Duodenal mucosa (tissue), 2 donors: Measurements from ENCODE around the gene MAPK1.
"Not testable (repeated sequence)": the region's sequence is repeated elsewhere in the genome, so short reads cannot be mapped to it uniquely, and the experiment has no call there.

Experiments
- H3K27ac ChIP-seq: one replicate; pipeline ENCODE4 v1.7.0; 2013; ENCODE audit warnings: low read depth, low read length
- H3K27me3 ChIP-seq, 2 donors: one replicate each; pipeline ENCODE4 v1.7.0; 2013; ENCODE audit warnings: low read length in 2 of 2, control low read depth in 1 of 2; ENCODE audit not compliant: insufficient read depth in 2 of 2, control insufficient read depth in 1 of 2
- H3K36me3 ChIP-seq, 2 donors: one replicate each; pipeline ENCODE4 v1.7.0; 2013; ENCODE audit warnings: low read length in 2 of 2, control low read depth in 1 of 2; ENCODE audit not compliant: insufficient read depth in 2 of 2, control insufficient read depth in 1 of 2
- H3K4me1 ChIP-seq, 2 donors: one replicate each; pipeline ENCODE4 v1.7.0; 2013; ENCODE audit warnings: low read length in 2 of 2, control low read depth in 1 of 2; ENCODE audit not compliant: insufficient read depth in 2 of 2, control insufficient read depth in 1 of 2
- H3K4me3 ChIP-seq, 2 donors: one replicate each; pipeline ENCODE4 v1.7.0; 2013; ENCODE audit warnings: low read length in 2 of 2, low read depth in 1 of 2
- H3K9ac ChIP-seq, 2 donors: one replicate each; pipeline ENCODE4 v1.7.0; 2013; ENCODE audit warnings: low read length in 2 of 2, low read depth in 1 of 2
- H3K9me3 ChIP-seq, 2 donors: one replicate each; pipeline ENCODE4 v1.7.0; 2013; ENCODE audit warnings: low read length in 2 of 2, control low read depth in 1 of 2; ENCODE audit not compliant: control insufficient read depth in 1 of 2

MAPK1 gene

DNA sequence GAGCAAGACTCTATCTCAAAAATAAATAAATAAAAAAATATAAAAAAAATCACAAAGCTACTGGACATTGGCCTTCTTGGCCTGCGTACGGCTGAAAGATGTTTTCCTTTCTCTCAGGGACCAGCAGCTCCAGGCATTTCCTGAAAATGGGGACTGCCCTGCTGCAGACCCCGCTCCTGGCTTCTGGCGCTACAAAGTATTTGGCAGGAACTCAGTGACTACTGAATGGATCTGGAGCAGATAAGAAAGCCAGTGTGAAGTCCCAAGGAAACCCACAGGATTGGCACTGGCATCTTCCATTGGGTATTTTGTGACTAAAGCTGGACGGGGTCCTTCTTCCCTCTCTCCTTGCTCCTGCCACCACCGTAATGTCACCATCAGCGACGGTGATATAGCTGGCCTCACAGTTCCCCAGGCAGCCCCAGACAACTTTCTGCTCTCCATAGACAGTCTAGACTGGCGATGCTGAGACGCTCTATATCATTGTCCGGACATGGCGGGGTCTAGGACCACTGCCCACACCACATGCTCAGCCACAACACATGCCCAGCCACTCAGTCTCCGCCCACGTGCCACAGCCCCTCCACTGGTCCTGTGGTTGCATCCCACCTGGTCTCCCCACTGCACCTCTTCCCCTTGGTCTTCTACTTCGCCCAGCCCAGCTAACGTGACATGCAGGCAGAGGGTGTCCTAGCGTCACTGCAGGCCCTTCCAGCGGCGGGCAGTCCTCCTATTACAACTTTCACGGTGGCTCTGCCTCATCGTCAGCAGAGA, 109.2 kb downstream of the MAPK1 start:
- no peak overlapping the region for H3K9ac ChIP-seq
- H3K9me3 ChIP-seq = no peaks in the 10 kb centered on the region
- H3K36me3 ChIP-seq = peaks cover 26 to 48% of the 10 kb centered on the region in 2 donors
- no peak overlapping the region for H3K27ac ChIP-seq
- no peaks in the 10 kb centered on the region for H3K27me3 ChIP-seq
- H3K4me3 ChIP-seq = no peak overlapping the region
- H3K4me1 ChIP-seq = peaks cover 7 to 19% of the 10 kb centered on the region in 2 donors

DNA sequence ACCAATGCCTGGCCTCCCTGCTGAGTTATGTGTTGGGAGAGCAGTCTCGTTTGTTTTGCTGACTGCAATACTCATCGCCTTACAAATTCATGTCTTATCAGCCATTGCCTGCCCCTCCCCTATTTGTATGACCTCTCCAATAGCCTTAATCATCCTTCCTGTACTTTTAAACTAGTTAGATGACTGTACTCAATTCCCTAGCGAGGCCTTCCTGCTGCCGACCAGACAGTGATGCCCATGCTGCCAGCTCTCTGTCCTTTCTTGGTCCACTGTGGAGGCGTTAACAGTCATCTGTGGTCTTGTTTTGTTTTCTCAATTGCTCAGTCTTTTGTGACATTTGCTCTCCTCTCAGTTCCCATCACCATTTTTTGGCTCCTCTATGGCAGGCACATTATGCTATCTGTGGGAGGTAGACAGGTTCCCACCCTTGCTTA, 111.6 kb downstream of the MAPK1 start:
- H3K27me3 ChIP-seq = no peaks in the 10 kb centered on the region
- H3K27ac ChIP-seq = no peak overlapping the region
- no peak overlapping the region for H3K9ac ChIP-seq
- H3K4me1 ChIP-seq = peaks cover 7 to 19% of the 10 kb centered on the region in 2 donors
- peaks cover 11 to 32% of the 10 kb centered on the region in 2 donors for H3K36me3 ChIP-seq
- no peak overlapping the region for H3K4me3 ChIP-seq
- H3K9me3 ChIP-seq = no peaks in the 10 kb centered on the region

DNA sequence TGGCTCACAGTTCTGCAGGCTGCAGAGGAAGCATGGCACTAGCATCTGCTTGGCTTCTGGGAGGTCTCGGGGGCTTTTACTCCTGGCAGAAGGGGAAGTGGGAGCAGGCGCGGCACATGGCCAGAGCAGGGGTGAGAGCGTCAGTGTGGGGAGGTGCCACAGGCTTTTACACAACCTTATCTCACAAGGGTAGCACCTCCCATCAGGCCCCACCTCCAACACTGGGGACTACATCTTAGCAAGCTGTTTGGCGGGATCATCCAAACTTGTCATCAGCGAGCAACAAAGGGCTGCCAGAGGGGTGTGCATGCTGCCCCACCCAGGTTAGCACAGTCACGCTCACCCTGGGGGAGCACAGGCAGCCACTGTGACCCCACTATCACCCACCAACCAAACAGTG, 112.9 kb downstream of the MAPK1 start:
- no peak overlapping the region for H3K27ac ChIP-seq
- H3K36me3 ChIP-seq = peaks cover 5 to 22% of the 10 kb centered on the region in 2 donors

DNA sequence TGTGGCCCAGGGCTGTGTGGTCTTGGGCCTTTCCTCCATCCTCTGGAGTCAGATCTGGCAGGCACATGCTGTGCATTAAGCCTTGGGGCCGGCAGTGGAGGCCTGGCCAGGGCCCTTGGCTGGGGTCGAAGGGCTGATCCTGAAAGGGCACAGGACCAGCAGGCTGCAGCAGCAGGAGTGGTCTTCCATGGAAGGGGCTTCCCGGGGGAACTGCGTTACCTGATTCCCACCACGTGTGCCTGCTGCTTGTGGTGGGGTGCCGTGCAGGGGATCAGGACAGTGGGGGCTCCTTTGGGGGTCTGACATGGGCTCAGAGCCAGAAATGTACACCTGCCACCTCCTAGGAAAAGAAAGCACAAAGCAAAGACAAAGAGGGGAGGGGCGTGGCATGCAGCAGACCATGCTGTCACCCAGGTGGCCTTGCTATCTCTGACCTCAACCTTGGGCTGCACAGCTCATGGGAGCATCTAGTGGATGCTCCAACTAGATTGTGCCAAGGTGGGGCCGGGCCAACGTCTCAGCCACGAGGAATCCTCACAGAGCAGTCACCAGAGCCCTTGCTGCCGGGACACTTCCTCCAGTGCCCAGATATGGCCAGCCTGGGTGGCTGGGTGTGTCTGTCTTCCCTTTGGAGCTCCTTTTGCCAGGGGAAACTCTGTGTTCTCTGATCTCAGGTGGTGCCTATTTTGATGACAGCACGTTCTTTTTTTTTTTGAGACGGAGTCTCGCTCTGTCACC, 113.9 kb downstream of the MAPK1 start:
- no peak overlapping the region for H3K9ac ChIP-seq
- no peaks in the 10 kb centered on the region for H3K9me3 ChIP-seq
- no peaks in the 10 kb centered on the region for H3K27me3 ChIP-seq
- H3K36me3 ChIP-seq = peaks cover 5 to 14% of the 10 kb centered on the region in 2 donors
- peaks cover 7 to 19% of the 10 kb centered on the region in 2 donors for H3K4me1 ChIP-seq
- no peak overlapping the region for H3K4me3 ChIP-seq
- H3K27ac ChIP-seq = no peak overlapping the region

More for the DNA sequence above, 112.9 kb downstream of the MAPK1 start:
- Histone ChIP-seq H3K9me3 (no peaks in the 10 kb centered on the region), H3K4me3 (peak overlapping the region in 1 of 2 donors; percentile 22), H3K27me3 (no peaks in the 10 kb centered on the region), H3K4me1 (peaks cover 7 to 19% of the 10 kb centered on the region in 2 donors), H3K9ac (no peak overlapping the region)

DNA sequence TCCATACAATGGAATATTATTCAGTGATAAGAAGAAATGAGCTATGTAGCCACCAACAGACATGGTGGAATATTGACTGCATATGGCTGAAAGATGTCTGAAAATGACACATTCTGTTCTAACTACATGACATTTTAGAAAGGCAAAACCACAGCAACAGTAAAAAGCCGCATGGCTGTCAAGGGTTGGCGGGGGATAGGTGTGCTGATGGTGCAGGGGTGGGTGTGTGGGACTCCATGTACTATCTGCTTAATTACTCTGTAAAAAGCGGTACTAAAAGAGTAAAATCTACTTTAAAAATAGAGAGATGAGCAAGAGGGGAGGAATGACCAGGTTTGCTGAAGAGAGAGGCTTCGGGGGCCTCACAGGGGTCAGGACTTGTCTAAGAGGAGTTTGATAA, 115.2 kb downstream of the MAPK1 start:
- Histone ChIP-seq H3K9ac (no peak overlapping the region), H3K9me3 (no peaks in the 10 kb centered on the region), H3K4me3 (no peak overlapping the region), H3K27ac (no peak overlapping the region), H3K36me3 (peaks cover 1 to 7% of the 10 kb centered on the region in 2 donors), H3K27me3 (no peaks in the 10 kb centered on the region), H3K4me1 (peaks cover 7 to 19% of the 10 kb centered on the region in 2 donors)

DNA sequence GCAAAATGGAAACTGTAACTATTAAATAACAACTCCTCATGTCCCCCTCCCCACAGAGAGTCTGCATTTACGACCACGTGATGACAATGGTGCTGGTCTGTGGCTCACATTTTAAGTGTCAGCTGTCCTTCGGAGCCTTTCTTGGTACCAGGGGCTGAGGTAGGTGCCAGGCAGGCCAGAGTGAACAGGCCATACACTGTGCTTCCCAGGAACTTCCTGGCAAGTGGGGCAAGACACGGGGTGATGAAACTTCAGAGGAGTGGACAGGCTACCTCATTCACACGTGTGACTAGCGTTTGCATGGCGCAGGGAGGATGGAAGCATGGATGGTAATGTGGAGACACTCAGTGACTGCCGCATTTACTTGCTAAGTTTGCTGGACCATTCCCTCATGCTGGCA, 121.5 kb downstream of the MAPK1 start:
- Histone ChIP-seq H3K27me3 (no peaks in the 10 kb centered on the region), H3K27ac (no peak overlapping the region), H3K4me1 (no peaks in the 10 kb centered on the region)

DNA sequence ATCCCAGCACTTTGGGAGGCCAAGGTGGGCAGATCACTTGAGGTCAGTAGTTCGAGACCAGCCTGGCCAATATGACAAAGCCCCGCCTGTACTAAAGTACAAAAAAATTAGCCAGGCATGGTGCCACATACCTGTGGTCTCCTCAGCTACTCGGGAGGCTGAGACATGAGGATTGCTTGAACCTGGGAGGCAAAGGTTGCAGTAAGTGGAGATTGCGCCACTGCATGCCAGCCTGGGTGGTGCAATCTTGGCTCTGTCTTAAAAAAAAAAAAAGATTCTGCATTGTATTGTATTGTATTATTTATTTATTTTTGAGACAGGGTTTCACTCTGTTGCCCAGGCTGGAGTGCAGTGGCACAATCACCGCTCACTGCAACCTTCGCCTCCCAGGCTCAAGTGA, 122.5 kb downstream of the MAPK1 start:
- H3K27ac ChIP-seq, H3K9me3 ChIP-seq: not testable (repeated sequence)

More for the DNA sequence above, 121.5 kb downstream of the MAPK1 start:
- Histone ChIP-seq H3K9ac (no peak overlapping the region), H3K9me3 (no peaks in the 10 kb centered on the region), H3K4me3 (no peak overlapping the region), H3K36me3 (no peaks in the 10 kb centered on the region)

DNA sequence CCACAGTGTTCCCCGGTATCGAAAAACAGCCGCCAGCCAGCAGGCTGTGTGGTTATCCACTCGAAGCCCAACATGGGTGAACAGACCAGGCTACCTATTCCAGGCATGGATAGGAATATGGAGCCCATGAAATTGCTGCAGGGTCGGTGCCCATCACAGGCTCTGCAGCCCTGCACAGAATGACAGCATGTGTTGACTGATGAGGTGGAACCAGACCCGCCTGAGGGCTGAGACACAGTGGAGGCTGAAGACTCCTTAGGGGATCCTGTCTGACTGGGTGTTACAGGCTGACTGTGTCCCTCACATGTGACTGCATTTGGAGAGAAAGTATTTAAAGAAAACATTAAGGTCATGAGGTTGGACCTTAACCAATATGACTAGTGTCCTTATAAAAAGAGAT, 125.7 kb downstream of the MAPK1 start:
- no peak overlapping the region for H3K4me3 ChIP-seq
- H3K9ac ChIP-seq = no peak overlapping the region
- H3K4me1 ChIP-seq = no peaks in the 10 kb centered on the region
- H3K9me3 ChIP-seq = no peaks in the 10 kb centered on the region
- no peak overlapping the region for H3K27ac ChIP-seq
- no peaks in the 10 kb centered on the region for H3K27me3 ChIP-seq
- H3K36me3 ChIP-seq = no peaks in the 10 kb centered on the region

More for the DNA sequence above, 122.5 kb downstream of the MAPK1 start:
- H3K9ac ChIP-seq, H3K36me3 ChIP-seq, H3K4me1 ChIP-seq, H3K4me3 ChIP-seq, H3K27me3 ChIP-seq: not testable (repeated sequence)

DNA sequence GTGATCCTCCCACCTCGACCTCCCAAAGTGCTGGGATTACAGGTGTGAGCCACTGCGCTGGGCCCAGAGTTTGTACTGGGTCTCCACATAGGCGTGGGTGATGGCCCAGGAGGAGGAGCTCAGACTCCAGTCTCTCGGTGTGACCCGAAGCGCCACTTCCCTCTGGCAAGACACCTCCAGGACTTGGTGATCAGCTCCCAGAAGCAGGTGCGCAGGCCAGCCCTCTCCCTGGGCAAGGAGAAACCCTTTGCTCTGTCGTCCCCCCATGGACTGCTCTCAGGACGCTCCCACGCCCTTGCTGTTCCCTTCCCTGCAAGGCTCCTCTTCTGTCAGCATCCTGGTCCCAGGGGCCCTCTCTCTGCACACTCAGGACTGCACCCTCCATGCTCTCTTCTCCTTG, 126.4 kb downstream of the MAPK1 start:
- H3K9ac ChIP-seq = no peak overlapping the region
- H3K36me3 ChIP-seq = no peaks in the 10 kb centered on the region
- H3K27ac ChIP-seq = no peak overlapping the region
- H3K9me3 ChIP-seq = no peaks in the 10 kb centered on the region
- no peak overlapping the region for H3K4me3 ChIP-seq
- no peaks in the 10 kb centered on the region for H3K27me3 ChIP-seq
- H3K4me1 ChIP-seq = no peaks in the 10 kb centered on the region

DNA sequence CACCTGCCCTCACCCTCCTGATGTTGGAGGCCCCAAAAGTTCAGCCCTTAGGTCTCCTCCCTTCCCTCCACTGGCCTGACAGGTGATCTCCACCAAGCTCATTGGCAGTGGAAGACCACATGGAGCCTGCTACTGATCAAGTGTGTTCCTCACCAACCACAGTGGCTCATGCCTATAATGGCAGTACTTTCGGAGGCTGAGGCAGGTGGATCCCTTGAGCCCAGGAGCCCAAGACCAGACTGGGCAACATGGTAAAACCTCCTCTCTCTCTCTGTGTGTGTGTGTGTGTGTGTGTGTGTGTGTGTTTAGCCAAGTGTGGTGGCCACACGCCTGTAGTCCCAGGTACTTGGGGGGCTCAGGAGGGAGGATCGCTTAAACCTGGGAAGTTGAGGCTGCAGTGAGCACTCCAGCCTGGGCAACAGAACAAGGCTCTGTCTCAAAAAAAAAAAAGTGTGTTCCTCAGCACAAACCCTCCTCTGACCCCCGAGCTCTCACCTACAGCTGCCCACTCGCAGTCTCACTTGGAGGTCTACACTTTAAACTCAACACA, 127.5 kb downstream of the MAPK1 start:
- Histone ChIP-seq H3K27ac (no peak overlapping the region), H3K27me3 (no peaks in the 10 kb centered on the region), H3K4me1 (peaks cover 3% of the 10 kb centered on the region in 2 donors), H3K9me3 (no peaks in the 10 kb centered on the region), H3K4me3 (no peak overlapping the region), H3K9ac (no peak overlapping the region), H3K36me3 (no peaks in the 10 kb centered on the region)
